HG02981 (cell line): Measurements from ENCODE around the gene AGGF1.
"Not testable (repeated sequence)": the region's sequence is repeated elsewhere in the genome, so short reads cannot be mapped to it uniquely, and the experiment has no call there.

ENCODE experiments used
- ATAC-seq: cut with Tn5 transposase; IDR thresholded peaks from one replicate; pipeline ENCODE4 v1.9.1; 2021; ENCODE audit warnings: mild to moderate bottlenecking, moderate library complexity; ENCODE audit not compliant: unreplicated experiment

The AGGF1 gene

DNA sequence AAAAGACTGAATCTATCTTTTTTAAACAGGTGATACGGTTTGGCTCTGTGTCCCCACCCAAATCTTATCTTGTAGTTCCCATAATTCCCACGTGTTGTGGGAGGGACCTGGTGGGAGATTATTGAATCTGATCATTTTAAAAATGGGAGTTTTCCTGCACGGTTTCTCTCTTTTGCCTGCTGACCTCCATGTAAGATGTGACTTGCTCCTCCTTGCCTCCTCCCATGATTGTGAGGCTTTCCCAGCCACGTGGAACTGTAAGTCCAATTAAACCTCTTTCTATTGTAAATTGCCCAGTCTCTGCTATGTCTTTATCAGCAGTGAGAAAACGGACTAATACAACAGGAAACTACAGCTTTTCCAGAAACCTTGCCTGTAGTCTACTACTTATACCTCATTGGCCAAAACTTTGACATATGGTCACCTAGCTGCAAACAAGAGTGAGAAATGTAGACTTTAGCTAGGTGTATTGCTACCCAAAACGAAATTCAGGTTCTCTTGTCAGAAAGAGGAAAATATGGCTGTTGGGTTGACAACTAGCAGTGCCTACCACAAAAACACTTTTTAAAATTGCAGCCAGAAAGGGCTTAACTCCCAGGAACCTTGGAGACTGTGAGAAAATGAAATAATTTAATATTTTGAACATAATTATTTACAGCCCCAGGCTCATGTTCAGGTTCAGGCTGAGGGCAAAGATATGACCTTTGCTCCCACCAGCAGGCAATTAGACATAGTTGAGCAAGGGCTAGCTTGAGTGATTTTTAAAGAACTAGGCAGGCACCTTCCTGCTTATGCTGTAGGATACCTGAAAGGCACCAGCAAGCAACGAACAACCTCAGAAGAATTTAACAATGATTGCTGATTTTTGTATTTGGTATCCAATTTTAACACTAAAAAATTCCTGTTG is 7.4 kb upstream of the AGGF1 start:
- no peak for ATAC-seq

DNA sequence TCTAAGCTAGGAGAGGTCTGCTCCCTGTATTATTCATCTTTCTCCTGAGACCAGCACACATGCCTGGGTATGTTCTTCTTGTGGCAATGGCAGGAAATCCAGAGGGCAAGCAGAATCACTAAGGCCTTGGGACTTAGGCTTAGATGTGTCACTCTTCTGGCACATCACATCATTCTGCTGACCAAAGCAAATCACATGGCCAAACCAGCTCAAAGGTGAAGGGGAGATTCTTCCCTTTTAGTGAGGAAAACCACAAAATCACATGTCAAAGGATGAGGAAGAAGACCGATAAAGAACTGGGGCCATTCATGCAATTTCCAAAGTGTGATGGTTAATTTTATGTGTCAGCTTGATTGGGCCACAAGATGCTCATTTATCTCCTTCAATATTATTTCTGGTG is 5.7 kb upstream of the AGGF1 start:
- no peak for ATAC-seq

- no peak for ATAC-seq
These were observed 1.4 kb upstream of the AGGF1 start for GRCh38 chr5:77028631-77029375.

DNA sequence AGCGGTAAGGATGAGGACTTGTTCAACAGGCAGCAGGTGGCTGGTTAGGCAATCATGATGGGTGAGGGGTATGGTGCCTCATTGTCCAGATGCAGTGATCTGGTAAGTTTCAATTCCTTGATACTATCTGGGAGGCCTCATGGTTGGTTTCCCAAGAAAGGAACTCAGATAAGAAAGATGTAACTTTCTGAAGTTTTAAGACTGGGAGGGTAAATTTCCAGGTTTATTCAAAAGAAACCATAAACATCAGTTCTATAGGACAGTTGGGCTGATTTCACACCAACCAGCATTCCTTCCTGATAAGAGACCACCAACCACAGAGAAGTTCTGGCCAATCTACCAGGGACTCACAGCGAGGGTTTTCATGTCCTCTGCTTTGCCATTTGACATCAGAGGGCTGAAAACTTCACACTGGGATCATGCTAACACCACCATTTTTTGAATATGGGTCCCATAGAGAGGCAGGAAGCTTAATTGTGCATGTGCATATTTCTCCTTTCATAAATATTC is 773 bp upstream of the AGGF1 start:
- ATAC-seq: no peak

DNA sequence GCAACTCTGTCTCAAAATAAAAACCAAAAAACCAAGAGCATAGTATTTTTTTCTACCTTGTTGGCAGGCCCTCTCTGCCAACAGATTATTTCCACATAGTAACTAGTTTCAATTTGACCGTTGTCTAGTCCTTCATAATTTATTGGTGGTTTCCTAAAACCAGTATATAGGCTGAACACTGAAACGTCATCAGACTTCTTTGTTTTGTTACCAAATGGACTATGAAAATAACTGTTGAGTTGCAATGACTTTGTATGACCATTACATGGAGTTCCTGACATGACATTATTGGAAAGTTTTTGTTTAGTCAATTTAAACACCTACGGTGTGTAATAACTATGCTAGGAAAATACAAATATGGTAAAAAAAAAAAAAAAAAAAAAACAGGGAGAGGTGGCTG is 1.7 kb downstream of the AGGF1 start:
- no peak for ATAC-seq

- no peak for ATAC-seq
These were observed 2.4 kb downstream of the AGGF1 start for GRCh38 chr5:77032635-77033034.

- no peak for ATAC-seq
These were observed 3.1 kb downstream of the AGGF1 start for GRCh38 chr5:77033338-77033737.

DNA sequence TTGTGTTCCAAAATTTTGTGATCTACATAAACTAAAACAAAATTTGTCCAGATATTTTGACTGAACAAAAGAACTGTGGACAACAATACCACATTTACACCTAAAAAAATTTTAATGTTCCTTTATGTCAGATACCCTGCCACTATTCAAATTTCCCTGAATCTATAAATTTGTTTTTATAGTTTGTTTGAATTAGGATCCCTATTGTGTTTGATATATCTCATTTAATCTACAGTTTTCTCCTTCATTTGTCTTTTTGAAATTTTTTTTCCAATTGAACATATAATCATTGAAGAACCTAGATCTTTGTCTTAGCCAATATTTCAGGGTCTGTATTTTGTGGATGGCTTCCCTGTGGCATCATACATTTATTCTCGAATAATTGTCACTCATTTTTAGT is 5.7 kb downstream of the AGGF1 start:
- no peak for ATAC-seq

DNA sequence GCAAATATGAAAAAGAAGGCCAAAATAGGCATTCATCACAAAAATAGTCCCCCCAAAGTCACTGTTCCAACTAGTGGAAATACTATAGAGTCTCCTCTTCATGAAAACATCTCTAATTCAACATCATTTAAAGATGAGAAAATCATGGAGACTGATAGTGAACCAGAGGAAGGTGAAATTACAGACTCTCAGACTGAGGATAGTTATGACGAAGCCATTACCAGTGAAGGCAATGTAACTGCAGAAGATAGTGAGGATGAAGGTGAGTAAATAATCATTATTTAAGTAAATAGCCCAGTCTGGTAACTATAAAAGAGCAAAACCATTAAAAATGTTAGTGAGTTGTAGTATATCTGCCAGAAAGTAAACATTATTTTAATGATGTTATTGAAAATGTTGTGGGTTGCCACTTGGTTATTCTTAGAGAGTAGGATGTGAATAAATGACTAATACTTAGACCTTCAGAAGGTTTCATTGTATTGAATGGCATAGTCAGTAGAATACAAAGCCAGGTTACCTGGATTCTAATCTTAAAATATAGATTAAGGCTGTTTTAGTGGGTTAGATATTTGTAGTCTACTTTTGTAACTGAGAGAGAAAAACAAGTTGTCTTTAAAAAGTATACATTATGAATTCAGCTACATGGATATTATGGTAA is 16.3 kb downstream of the AGGF1 start:
- no peak for ATAC-seq

DNA sequence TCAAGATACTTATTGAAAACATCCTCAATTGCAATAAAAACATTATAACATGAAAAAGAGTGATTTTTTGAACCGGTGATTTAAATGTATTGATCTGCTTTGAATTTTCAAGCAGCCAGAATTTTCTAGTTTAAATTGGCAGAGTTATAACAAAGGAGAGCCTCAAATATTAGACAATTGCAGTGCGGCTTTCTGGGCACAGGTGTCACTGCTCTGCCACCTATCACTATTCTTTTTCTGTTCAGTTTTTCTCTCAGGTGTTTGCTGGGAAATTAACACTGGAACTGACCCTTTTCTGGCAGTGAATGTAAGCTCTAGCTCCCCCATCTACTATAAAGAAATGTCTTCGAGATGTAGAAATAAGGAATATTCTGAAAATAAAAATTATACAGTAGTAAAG is 33.8 kb downstream of the AGGF1 start:
- no peak for ATAC-seq

DNA sequence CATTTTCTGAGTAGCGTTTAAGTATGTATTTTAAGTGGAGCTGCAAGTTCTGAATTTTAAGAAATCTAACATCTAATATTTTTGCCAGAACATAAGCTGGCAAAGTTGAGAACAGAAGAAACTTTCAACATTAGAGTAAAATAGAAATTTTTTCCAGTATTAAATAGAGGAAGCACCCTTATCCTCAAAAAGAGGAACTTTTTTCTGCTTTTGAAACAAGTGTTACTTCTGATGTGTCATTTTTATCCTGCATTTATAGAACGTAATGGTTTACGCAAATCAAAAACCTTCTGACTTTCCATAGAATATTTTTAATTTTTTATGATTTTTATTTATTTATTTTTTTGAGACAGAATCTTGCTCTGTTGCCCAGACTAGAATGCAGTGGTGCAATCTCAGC is 35.1 kb downstream of the AGGF1 start:
- no peak for ATAC-seq

DNA sequence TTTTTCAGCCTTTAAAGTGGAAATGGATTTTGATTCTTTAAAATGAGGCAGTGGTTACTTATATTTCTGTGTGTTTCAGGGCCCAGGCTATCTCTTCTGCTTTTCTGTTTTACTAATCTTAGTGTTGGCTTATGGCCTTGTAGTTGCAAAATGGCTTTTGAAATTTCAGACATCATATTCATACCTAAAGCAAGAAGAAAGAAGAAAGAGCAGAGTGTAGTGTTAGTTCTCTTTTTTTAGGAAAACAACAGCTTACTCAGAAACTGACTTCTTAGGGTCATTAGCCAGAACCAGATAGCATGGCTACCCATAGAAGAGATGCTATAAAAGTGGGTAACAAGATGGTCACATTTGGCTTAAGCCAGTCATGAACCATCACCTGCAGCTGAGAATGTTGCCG is 36.0 kb downstream of the AGGF1 start:
- ATAC-seq: no peak

DNA sequence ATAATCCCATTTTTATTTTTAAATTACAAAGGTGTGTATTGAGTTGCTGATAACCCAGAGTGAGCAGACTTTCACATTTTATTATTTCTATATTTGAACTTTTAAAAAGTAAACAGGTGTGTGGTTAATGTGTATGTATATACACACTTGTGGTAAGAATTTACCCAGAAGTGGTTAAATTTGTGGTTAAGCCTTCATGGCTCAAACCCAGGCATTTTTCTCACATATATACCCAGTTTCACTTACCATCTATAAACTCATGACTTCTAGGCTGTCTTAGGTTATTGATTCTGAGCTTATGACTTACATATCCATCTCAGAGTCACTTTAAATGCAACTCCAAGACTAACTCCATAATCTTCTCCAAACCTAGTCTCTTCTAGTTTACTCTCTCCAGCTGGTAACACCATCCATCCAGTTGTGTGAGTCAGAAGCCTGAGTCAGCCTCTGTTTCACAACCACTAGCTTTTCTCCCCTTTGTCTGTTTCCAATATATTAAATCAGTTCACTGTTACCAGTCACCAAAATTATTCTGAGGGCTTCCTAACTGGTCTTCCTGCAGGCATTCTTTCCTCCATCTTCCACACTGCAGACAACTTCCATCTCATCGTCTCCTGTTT is 36.7 kb downstream of the AGGF1 start:
- ATAC-seq: no peak

- no peak for ATAC-seq
These were observed 43.5 kb downstream of the AGGF1 start for GRCh38 chr5:77073667-77074066.

DNA sequence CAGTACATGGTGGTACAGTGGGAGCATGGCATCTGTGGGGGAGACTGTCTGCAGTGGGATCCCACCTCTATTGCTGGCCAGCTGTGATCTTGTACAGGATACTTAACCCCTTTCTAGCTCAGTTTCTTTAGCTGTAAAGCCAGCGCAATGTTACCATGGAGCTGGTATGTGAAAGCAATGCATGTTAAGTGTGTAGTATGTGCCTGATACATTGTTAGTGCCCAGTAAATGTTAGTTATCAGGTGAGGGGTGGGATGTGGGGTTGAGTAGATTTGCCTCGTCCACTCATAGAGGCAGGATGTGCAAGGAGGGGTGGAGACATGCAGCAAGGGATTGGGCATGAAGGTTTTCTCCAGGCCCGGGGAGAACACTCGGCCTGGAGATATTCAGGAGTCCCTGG is 44.5 kb downstream of the AGGF1 start:
- no peak for ATAC-seq

GRCh38 chr5:77076961-77077828 is 47.0 kb downstream of the AGGF1 start:
- peak; percentile 87 for ATAC-seq

GRCh38 chr5:77077829-77078176 is 47.6 kb downstream of the AGGF1 start:
- peak; percentile 10 for ATAC-seq

DNA sequence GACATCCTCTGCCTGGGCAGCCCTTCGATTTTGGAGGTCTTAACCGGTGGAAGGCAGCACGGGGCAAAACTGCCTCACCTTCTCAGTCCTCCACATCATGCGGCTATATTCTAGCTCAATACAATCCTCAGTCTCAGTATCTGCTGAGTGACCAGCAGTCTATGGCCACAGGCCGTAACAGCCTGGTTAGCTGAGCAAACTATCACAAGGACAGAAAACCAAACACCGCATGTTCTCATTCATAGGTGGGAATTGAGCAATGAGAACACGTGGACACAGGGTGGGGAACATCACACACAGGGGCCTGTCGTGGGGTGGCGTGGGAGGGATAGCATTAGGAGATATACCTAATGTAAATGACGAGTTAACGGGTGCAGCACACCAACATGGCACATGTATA is 50.3 kb downstream of the AGGF1 start:
- ATAC-seq: not testable (repeated sequence)

- no peak for ATAC-seq
These were observed 50.7 kb downstream of the AGGF1 start for GRCh38 chr5:77080905-77081304.

DNA sequence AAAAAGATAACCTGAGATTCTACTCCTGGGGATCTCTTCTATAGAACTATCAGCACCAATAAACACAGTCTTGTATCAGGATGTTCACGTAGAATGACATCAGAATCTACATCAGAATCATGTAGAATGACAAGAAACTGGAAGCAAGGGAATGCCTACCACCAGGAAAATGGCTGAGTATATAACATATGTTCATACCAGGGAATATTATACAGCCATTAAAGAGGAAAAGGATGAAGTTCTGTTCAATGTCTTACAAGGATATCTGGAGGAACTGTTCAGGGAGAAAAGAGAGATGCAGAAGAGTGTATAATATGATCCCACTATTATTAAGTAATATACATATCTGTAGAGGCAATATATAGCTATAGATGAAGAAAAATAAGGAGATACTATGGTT is 52.1 kb downstream of the AGGF1 start:
- ATAC-seq: no peak
